ENCODE data around the gene NSUN6.
"Not testable (repeated sequence)": the region's sequence is repeated elsewhere in the genome, so short reads cannot be mapped to it uniquely, and the experiment has no call there.

NSUN6 gene

GRCh38 chr10:18659125-18659818, 7.9 kb upstream of the NSUN6 start, which contains the start of gene ARL5B:
Gene ARL5B (plus strand): TSS chr10:18659431. CDS start chr10:18659638, 207 bp downstream.
- DNase-seq: peak; percentile 96

GRCh38 chr10:18658271-18659124, 7.1 kb upstream of the NSUN6 start:
- no peak for DNase-seq

- DNase-seq: no peak
Observed at GRCh38 chr10:18656724-18657123, 5.3 kb upstream of the NSUN6 start.

- no peak for DNase-seq
Observed at GRCh38 chr10:18653112-18653511, 1.7 kb upstream of the NSUN6 start.

GRCh38 chr10:18650404-18650997, 886 bp downstream of the NSUN6 start:
- DNase-seq: no peak

GRCh38 chr10:18649364-18649959, 1.9 kb downstream of the NSUN6 start:
- no peak for DNase-seq

GRCh38 chr10:18647945-18648344, 3.4 kb downstream of the NSUN6 start:
- no peak for DNase-seq

GRCh38 chr10:18647151-18647550, 4.2 kb downstream of the NSUN6 start:
- DNase-seq: no peak

GRCh38 chr10:18639719-18640118, 11.7 kb downstream of the NSUN6 start:
- DNase-seq: not testable (repeated sequence)

- not testable (repeated sequence) for DNase-seq
Observed at GRCh38 chr10:18637400-18637799, 14.0 kb downstream of the NSUN6 start.

- DNase-seq: no peak
Observed at GRCh38 chr10:18635995-18636394, 15.4 kb downstream of the NSUN6 start.

- not testable (repeated sequence) for DNase-seq
Observed at GRCh38 chr10:18632500-18632899, 18.9 kb downstream of the NSUN6 start.

- DNase-seq: peak; percentile 75
Observed at GRCh38 chr10:18627452-18628018, 23.9 kb downstream of the NSUN6 start.

- no peak for DNase-seq
Observed at GRCh38 chr10:18625886-18626285, 25.5 kb downstream of the NSUN6 start.

- not testable (repeated sequence) for DNase-seq
Observed at GRCh38 chr10:18623671-18624070, 27.7 kb downstream of the NSUN6 start.

- no peak for DNase-seq
Observed at GRCh38 chr10:18620856-18621255, 30.5 kb downstream of the NSUN6 start.

- no peak for DNase-seq
Observed at GRCh38 chr10:18619016-18619415, 32.4 kb downstream of the NSUN6 start.

- DNase-seq: no peak
Observed at GRCh38 chr10:18616337-18616736, 35.0 kb downstream of the NSUN6 start.

- DNase-seq: no peak
Observed at GRCh38 chr10:18615618-18616017, 35.8 kb downstream of the NSUN6 start.

GRCh38 chr10:18611168-18611567, 40.2 kb downstream of the NSUN6 start:
- DNase-seq: no peak

- no peak for DNase-seq
Observed at GRCh38 chr10:18610517-18610916, 40.9 kb downstream of the NSUN6 start.

GRCh38 chr10:18608596-18608995, 42.8 kb downstream of the NSUN6 start:
- no peak for DNase-seq
